Activated CD8-positive, alpha-beta memory T cell treated with anti-CD3 and anti-CD28 coated beads, Interleukin-2, amount 50 U/mL, for 4 hours (primary cell): ENCODE data around the gene RIMS1.
"Not testable (repeated sequence)": the region's sequence is repeated elsewhere in the genome, so short reads cannot be mapped to it uniquely, and the experiment has no call there.

ENCODE experiments used
- DNase-seq: peaks from one replicate; pipeline ENCODE4 v3.0.0-alpha.2; 2020

RIMS1 gene

DNA sequence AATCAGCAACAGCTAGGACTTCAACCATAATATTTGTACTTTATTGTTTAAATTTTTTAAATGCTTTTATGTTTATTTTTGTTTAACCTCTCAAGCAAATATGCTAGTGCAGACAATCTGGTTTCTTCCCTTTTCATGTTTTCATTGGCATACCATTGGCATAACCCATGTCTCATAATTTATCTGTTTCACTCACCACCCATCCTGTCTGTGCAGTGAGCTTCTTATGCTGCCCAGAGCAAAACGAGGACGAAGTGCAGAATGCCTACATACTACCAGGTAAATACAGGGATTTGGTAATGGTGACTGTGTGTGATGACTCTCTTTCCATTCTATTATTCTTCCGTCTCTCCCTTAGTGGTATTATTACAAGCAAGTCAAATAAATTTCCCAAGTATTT is 374.1 kb downstream of the RIMS1 start:
- DNase-seq = no peak

DNA sequence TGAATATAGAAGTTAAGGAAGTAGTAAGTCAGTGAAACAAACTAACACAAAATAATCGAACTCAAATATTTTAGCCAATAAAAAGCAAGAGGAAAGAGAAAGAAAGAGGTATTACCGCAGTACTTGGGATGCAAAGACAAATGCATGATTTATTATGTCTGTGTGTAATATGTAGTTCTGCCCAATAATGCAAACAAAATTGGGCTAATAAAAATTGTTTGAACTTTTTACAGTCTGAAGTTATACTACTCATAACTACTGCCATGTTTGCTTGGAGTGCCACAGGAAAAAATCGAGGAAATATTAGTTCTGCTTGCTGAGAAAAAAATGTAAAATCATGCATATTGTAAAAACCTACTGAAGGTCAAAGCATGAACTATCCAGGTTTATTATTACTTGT is 375.2 kb downstream of the RIMS1 start:
- no peak for DNase-seq

DNA sequence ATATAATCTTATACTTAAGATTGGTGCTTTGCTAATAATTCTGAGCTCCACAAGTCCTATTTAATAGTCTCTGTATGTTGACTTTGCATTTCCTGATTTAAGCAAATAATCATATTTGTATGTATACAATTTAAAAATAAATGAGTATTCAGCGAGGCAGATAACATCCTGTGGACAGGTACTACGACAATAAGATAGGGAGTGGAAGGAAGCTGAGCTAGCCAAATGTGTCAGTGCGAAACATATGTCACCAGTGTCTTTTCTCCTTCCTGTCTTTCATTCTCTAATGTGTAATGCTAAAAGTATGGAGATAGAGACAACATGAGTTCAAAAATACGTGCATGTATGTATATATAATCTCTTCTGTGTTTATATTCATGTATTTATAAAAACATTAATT is 375.9 kb downstream of the RIMS1 start:
- DNase-seq = no peak

DNA sequence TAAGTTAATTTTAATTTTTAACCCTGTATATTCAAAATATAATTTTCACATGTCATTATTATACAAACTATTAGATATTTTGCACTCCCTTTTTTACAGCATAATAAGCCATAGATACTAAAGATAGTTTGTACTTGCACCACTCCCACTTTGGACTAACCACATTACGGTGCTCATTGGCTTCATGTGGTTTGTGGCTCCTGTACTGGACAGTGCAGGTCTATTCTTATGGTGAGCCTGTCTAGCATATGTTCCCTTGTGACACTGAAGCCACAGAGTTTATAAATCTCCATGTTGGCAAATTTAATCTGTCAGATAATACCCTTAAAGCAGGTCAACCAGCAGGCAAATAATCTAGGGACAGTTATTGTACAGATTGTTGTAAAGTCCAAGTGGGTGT is 381.1 kb downstream of the RIMS1 start:
- no peak for DNase-seq

DNA sequence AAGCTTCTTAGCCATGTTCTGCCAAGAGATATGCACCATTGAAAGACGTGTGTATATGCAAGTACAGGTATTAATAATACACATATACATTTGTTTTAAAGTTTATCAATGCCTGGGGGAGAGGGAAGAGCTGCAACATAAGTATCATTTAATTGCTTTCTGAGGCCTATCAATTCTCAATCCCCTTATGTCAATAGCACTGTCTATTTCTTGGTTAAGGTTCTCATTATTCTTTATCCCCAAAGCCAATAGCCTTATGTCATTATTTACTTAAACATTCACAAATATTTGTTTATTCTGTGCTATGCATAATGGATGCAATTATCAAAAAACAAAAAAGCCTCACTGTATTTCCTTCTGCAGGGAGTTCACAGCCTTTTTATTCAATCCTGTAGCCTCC is 385.2 kb downstream of the RIMS1 start:
- no peak for DNase-seq

DNA sequence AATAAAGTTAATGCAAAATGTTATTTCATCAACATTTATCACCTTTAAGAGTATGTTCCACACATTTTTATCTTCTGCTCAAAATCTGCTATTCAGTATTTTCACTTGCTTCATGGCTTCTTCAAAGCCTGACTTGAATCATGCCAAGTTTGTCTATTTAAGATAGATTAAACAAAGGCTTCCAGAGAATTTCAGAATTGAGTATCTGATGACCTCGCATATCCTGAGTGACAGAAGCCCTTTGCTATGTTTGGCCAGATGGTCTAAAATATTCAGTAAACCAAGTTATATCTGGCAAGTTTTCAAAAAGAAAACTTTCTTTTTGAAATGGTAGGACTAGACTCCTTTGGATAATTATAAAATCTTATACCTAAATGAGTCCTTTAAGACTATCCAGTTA is 386.6 kb downstream of the RIMS1 start:
- no peak for DNase-seq

DNA sequence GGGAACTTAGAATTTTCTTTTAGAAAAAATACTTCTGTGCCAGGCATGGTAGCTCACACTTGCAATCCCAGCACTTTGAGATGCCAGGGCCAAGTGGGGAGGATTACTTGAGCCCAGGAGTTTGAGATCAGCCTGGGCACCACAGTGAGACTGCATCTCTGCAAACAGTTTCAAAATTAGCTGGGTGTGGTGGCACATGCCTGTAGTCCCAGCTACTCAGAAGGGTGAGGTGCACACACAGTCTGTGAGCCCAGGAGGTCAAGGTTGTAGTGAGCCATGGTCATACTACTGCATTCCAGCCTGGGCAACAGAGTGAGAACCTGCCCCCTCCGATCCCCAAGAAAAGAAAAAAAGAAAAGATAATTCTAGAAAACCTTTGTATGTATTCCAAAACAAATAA is 389.5 kb downstream of the RIMS1 start:
- DNase-seq = no peak

DNA sequence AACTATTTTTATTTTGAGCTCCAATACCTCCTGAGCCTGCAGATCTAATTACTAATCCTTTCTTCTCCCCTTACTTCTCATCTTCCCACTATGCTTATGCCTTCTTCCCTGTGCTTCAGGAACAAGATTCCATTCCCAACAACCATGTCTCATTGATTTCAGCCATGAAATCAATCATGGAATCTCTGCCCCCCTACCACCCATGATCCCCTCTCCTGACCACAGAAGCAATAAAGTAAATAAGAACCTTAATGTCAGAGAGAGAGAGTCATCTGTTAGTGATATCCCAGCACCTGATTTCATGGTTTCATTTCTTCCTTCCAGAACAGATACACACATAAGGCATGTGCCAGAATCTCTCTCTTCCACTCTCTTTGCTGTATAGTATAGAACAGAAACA is 395.9 kb downstream of the RIMS1 start:
- no peak for DNase-seq

DNA sequence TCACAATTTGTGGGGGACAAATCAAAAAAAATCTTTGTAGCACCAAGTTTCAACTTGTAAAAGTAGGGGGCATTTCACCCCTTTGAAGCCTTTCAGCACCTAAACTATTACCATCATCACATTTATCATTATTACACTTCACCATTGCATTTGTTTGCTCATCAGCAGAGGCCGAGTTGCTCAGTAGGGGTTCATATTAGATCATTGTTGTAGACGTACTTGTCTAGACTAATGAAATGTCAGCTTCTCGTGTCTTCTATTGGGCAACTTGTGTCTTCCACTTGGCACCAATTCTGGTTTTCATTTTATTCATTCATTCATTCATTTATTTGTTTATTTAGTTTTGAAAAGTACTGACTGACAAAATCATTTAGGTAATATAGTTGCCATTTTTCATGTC is 397.2 kb downstream of the RIMS1 start:
- DNase-seq = no peak

DNA sequence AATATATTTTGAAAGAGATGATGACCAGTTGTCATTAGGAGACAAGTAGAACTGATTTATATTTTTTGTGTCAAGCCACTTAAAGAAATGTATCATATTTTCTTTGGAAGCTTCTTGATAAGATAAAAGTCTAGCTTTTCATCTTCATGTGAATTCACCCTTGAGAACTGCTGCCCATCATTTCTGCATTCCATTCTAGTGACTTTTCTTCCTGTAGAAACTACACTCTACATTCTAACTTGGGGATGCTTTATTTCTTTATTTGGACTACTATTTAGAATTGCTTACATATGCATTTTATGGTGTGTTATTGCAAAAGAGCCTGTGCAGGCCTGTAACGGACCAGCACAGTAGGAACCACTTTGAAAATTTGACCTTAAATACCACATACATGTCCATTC is 400.6 kb downstream of the RIMS1 start:
- no peak for DNase-seq

DNA sequence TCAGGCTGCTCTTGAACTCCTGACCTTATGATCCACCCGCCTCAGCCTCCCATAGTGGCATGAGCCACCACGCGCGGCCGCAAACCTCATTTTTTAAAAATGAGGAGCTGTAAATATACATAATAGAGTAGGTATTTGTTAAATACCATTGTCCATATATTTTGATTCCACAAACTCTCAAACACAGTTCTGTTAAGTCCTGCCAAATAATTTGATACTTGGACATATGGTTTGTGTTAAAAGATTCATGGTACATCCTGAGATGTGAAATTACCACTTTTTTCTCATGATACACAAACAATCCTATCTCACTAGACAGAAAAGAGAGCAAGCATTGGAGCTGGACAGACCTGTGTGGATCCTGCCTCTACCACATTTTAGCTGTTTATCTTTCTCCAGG is 401.5 kb downstream of the RIMS1 start:
- no peak for DNase-seq

DNA sequence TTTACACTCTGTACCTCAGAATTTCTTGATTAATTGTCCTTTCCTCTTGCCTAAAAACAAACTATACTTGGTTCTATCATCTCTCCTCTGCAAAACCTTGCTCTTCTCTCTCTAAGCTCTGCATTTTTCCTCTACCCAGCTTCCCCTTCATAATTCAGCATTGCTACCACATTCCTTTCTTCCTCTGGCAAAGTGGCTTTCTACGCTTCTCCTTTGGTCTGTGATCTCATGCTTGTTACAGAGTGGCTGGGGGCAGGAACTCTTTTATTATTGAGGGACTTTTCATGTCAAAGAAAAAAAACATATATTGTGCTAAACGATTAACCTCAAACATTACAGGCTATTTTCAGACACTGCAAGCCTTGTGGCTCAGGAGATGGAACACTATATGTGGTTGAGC is 402.2 kb downstream of the RIMS1 start:
- DNase-seq = no peak

DNA sequence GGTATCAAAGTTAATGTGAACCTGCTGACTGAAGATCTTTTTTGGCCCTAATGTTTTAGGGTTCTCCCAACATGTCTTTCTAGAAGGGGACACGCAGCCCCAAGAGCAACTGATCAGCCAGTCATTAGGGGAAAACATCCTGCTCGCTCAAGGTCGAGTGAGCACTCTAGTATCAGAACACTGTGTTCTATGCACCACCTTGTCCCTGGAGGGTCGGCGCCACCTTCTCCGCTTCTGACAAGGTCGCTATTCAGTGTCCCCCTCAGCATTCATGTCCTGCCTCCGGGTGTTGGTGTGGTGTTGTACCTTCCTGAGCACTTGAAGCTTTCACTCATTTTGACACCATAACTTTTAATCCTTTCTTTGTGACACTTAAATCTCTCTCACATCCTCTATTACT is 404.3 kb downstream of the RIMS1 start:
- DNase-seq = no peak

DNA sequence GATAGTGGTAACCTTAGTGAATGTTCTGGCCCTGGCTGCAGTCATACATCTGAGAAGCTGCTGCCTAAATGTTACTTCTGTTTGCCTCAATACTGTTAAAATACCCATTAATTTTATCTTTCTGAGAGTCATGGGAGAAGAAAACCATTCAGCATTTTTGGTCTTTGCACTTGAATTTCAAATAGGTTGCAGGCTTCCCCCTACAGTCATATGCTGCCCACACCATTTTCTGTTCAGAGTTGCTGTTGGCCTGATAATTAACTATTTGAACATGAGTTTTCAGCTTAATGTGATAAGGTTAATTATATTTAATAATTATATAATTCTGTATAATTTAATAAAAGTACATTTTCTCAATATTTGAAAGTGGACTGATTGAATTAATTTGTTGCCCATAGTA is 410.0 kb downstream of the RIMS1 start:
- DNase-seq = no peak

DNA sequence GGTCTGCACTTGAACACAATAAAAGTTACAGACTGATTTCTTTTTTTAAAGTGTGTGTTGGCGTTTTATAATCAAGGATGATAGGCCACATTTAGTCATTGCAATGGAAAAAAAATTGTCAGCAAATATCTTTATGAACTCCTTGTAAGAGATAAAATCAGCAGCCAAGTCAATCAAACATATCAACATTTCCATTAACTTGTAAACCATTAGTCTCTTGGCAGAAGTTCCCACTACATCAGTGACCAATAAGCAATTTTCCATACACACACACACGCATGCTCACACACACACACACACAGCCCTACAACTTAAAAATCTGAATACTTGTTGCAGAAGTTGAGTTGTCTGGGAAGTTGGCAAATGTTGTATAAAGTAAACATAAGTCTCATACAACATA is 419.6 kb downstream of the RIMS1 start:
- DNase-seq = no peak

DNA sequence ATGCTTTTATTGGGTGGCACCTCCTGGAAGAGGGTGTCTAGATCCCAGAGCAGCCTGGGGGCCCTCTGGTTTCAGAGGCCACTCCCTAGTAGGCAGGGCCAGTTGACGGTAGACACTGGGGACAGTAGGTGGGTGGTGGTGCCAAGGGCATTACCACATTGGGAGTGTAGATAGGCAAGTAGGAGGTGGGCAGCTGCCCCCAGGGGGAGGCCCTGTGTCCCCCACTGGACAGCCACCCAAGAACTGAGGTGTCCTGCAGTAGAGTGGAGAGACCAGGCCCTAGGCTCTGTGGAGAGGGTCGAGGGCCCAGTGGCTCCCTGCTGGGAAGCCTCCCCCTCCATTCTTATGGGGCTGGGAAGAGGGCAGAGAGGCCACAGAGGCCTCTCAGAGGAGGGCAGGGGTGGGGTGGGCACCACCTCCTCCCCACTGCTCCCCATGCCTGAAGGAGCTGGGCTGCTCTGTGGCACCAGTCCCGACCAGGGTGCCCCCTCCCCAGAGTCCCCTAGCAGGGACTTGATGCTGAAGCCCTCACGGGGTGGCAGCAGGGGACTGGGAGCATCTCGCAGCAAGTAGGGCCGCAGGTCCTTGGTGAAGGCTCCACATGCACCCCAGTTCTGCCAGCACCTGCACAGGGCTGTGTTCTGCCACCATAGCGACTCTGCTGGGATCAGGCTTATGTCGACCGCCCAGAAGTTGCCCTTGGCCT is 430.5 kb downstream of the RIMS1 start:
- no peak for DNase-seq

DNA sequence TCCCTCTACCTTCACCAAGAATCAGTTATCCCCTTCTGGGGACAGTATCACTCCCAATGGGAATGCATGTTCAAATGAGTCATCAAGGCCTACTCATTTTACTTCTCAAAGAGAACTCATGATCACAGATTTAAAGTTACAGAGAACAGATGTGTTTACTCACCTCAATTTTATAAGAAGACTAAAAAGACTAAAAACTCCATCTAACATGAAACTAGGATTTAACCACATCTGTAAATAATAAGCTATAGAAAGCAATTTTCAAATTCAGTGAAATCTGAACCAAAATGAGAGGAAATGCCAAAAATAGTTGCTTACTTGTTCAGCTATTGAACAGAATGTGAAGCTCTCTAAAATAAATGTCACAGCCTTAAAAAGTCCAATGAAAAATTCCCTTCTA is 435.4 kb downstream of the RIMS1 start:
- no peak for DNase-seq

DNA sequence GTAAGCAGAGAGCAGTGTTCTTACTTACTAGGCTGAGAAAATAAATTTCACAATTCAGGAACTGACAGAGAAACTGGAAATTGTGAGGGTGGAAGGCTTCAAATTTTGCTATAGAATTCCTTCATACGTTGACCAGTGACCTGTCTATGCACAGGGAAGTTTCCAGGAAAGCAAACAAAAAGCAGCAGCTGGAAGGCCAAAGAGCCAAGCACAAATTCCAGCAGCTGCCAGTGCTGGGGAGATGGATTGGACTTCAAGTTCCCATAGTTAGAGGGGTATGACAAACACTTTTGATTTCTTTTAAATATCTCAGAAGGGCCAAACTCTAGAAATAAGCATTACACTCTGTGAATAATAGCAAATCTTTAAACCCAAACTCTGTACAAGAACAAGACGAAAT is 436.4 kb downstream of the RIMS1 start:
- no peak for DNase-seq

DNA sequence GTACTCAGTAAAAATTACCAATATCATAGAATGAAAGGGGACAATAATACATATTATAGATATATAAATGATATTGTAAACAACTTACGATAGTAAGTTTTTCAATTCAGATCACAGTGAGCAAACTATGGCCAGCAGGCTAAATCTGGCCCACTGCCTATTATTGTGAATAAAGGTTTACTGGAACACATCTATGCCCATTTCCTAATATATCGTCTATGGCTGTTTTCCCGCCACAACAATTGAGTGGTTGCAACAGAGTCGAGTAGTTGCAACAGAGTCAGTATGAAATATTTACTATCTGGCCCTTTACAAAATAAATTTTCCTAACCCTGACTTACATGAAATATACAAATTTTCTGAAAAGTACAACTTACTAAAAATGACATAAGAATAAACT is 438.2 kb downstream of the RIMS1 start:
- no peak for DNase-seq

DNA sequence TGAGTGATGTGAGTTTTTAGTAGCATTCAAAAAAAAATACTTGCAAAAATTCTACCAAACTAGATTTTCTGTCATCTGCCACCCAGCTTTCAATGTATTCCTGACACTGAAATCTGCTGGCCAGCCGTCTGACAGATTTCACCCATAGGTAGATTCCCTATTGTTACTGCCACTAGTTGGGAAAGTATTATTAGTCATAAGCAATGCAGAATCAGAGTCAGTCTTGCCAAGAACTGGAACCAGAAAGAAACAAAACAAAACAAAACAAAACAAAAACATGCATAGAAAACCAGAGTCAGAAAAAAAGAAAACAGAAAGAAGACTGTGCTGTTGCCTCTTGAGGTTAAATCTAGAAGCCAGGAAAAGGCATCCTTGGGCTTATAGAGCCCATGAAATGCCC is 442.4 kb downstream of the RIMS1 start:
- no peak for DNase-seq

DNA sequence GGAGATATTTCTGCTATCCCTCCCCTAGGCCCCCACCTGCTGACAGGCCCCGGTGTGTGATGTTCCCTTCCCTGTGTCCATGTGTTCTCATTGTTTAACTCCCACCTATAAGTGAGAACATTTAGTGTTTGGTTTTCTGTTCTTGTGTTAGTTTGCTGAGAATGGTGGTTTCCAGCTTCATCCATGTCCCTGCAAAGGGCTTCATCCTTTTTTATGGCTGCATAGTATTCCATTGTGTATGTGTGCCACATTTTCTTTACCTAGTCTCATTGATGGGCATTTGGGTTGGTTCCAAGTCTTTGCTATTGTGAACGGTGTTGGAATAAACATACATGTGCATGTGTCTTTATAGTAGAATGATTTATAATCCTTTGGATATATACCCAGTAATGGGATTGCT is 448.9 kb downstream of the RIMS1 start:
- not testable (repeated sequence) for DNase-seq

DNA sequence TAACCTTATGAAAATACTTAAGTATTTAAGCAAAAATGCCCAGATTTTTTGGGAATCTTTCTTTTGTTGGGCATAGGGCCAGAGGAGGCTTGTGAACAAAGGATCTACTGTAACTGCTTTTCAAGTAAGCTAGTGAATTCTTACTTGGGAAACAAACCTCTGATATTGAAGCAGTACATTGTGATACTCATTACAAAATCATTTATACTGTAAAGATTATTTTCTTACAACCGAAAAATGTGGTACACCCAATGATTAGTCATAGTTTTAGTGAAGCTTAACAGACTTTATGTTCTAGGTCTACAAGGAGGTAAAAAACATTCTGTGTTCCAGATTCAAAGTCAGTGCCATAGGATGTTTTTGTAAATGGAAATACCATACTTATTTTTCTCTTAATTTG is 462.6 kb downstream of the RIMS1 start:
- DNase-seq = no peak

DNA sequence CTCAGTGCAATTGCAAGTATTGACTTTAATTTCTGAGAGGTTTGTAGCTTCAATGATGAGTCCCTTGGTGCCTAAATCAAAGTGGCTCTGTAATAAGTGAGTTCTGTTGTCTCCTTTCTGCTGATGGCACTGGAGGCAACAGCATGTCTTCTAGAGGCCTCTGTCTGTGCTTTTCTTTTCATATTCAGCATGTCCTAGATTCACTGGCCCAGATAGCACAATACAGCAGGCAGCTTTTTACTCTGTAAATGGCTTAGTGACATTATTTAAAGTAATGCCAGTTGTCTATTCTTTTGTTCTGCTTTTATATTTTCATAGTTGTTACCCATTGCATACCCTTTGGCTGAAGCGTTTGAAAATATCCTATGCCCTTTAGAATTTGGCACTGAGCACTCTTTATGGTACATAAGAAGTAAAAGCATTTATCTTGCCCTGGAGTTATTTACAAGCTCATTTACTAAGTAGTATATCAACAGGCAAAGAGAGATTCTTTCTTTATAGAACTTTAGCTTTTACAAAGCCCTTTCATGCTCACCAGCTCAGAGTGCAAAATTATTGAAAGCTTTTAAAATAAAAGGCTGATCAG is 464.0 kb downstream of the RIMS1 start:
- DNase-seq = no peak

DNA sequence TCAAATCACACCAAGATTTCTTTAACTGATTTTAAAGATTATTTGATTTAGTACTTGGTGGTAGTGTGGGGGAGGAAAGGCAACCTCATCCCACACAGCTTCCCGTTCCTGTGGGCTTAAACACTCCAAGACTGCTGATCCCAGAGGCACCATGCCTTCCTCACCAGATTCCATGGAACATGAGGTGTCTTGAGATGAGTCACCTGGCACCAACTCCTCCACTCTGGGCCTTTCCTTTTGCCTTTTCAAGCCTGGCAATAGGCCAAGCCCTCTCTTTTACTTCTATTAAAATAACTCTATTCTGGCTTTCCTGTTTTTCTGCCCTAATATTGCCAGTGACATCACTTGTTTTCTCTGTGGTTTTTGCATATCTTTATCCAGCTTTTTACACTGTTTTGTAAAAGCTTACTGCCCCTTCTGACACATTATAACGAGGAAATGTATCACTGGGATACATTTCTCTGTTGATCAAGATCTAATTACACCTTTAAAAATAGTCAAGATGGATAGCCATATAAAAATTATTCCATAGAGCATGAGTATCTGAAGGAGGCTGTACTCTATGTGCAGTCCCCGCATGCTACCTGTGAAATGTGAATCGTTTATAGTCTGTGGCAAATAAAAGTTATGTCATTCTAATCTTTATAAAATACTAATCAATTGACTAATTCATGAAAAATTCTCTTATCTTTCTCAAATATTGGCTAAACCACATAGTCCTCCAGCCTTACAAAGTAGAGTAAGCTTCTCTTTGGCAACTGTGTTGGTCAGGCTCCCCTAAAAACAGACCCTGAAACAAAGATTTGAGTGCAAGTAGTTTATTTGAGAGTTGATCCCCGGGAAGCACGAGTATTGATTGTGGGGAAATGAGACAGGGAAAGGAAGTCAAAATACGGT is 477.7 kb downstream of the RIMS1 start:
- no peak for DNase-seq
